ENCODE data around the gene CDC42BPB. TPM values are rescaled to one million over a fixed set of nuclear protein-coding genes. Genes with fewer than 3 reads are reported as not detected.

Gene CDC42BPB
- total RNA-seq, 1 donor from 2014 or later = 55.0 TPM

GRCh38 chr14:103090481-103091020 lies 33.2 kb upstream of the CDC42BPB start:
- H3K4me3 ChIP-seq (ENCODE audit: low read depth, low read length) = no peak overlapping the region
- FAIRE-seq (no peak), DNase-seq (ENCODE audit: low read depth) (no peak)
- no peak for TF ChIP-seq CTCF (IDR thresholded peaks at IDR 0.05; ENCODE audit: insufficient read depth, low read length, severe bottlenecking)
- no peaks in the 10 kb centered on the region for H3K36me3 ChIP-seq (ENCODE audit: control insufficient read depth, insufficient read depth, low read length)
- H3K27me3 ChIP-seq (ENCODE audit: control insufficient read depth, insufficient read depth, low read length) = peaks cover 16% of the 10 kb centered on the region

GRCh38 chr14:103089386-103090335 lies 32.3 kb upstream of the CDC42BPB start:
- H3K27me3 ChIP-seq (ENCODE audit: control insufficient read depth, insufficient read depth, low read length) = peaks cover 19% of the 10 kb centered on the region
- no peak overlapping the region for H3K4me3 ChIP-seq (ENCODE audit: low read depth, low read length)
- no peak for FAIRE-seq
- DNase-seq (ENCODE audit: low read depth) = no peak
- TF ChIP-seq CTCF (IDR thresholded peaks at IDR 0.05; ENCODE audit: insufficient read depth, low read length, severe bottlenecking) = no peak
- H3K36me3 ChIP-seq (ENCODE audit: control insufficient read depth, insufficient read depth, low read length) = no peaks in the 10 kb centered on the region

- no peaks in the 10 kb centered on the region for H3K36me3 ChIP-seq (ENCODE audit: control insufficient read depth, insufficient read depth, low read length)
- DNase-seq (ENCODE audit: low read depth) = no peak
- FAIRE-seq = no peak
- H3K4me3 ChIP-seq (ENCODE audit: low read depth, low read length) = no peak overlapping the region
- peaks cover 24% of the 10 kb centered on the region for H3K27me3 ChIP-seq (ENCODE audit: control insufficient read depth, insufficient read depth, low read length)
- TF ChIP-seq CTCF (IDR thresholded peaks at IDR 0.05; ENCODE audit: insufficient read depth, low read length, severe bottlenecking) = no peak
Measured at GRCh38 chr14:103088921-103089320, 31.6 kb upstream of the CDC42BPB start.

GRCh38 chr14:103087343-103087835 lies 30.0 kb upstream of the CDC42BPB start:
- no peak for TF ChIP-seq CTCF (IDR thresholded peaks at IDR 0.05; ENCODE audit: insufficient read depth, low read length, severe bottlenecking)
- Histone ChIP-seq H3K27me3 (ENCODE audit: control insufficient read depth, insufficient read depth, low read length) (peaks cover 24% of the 10 kb centered on the region), H3K4me3 (ENCODE audit: low read depth, low read length) (no peak overlapping the region), H3K36me3 (ENCODE audit: control insufficient read depth, insufficient read depth, low read length) (no peaks in the 10 kb centered on the region)
- DNase-seq (ENCODE audit: low read depth) (no peak), FAIRE-seq (no peak)

- FAIRE-seq (no peak), DNase-seq (ENCODE audit: low read depth) (no peak)
- Histone ChIP-seq H3K36me3 (ENCODE audit: control insufficient read depth, insufficient read depth, low read length) (no peaks in the 10 kb centered on the region), H3K4me3 (ENCODE audit: low read depth, low read length) (no peak overlapping the region), H3K27me3 (ENCODE audit: control insufficient read depth, insufficient read depth, low read length) (peaks cover 24% of the 10 kb centered on the region)
- TF ChIP-seq CTCF (IDR thresholded peaks at IDR 0.05; ENCODE audit: insufficient read depth, low read length, severe bottlenecking) = no peak
Measured at GRCh38 chr14:103086771-103087342, 29.5 kb upstream of the CDC42BPB start.

All from bronchial epithelial cell (primary cell).